Prostate gland (tissue), 2 donors: ENCODE results near the gene FRK. TPM values are rescaled to one million over a fixed set of nuclear protein-coding genes. Genes with fewer than 3 reads are reported as not detected.

Experiments
- DNase-seq: peaks from one replicate; pipeline ENCODE4 v3.0.0-alpha.2; 2019; ENCODE audit warnings: low spot score
- H3K27ac ChIP-seq, 2 donors: fragments of 200-600 bp; sonication (generic); 2 replicates each; pipeline ENCODE4 v1.5.1; 2017 to 2019
- H3K27me3 ChIP-seq: fragments of 200-600 bp; sonication (generic); replicated peaks from 2 replicates; pipeline ENCODE4 v1.5.1; 2019; ENCODE audit not compliant: insufficient read depth
- H3K36me3 ChIP-seq, 2 donors: fragments of 200-600 bp; sonication (generic); 1 replicate in 1 of 2; 2 replicates in 1 of 2; pipeline versions ENCODE4 v1.5.1 to v1.8.1; 2017 to 2019
- H3K4me1 ChIP-seq: fragments of 200-600 bp; sonication (generic); replicated peaks from 2 replicates; pipeline ENCODE4 v1.5.1; 2019
- H3K4me3 ChIP-seq, 2 donors: fragments of 200-600 bp; sonication (generic); 2 replicates each; pipeline ENCODE4 v1.5.1; 2017 to 2019
- H3K9me3 ChIP-seq: fragments of 200-600 bp; sonication (generic); 2 replicates; pipeline ENCODE4 v1.5.1; 2017
- POLR2A ChIP-seq: fragments of 450-650 bp; IDR thresholded peaks from one replicate; pipeline ENCODE4 v1.6.1; 2016; ENCODE audit warnings: antibody characterized with exemption, mild to moderate bottlenecking
- POLR2AphosphoS5 ChIP-seq: sonication (generic); formaldehyde crosslinking; IDR thresholded peaks from one replicate; pipeline ENCODE4 v1.6.1; 2017; ENCODE audit warnings: antibody characterized with exemption
- WGBS: methylation state at CpG from one replicate; pipeline ENCODE4 v1.1.5; 2018; 5-methylcytosine and 5-hydroxymethylcytosine counted together
- intact Hi-C: fragments of 100-400 bp; cut with DNase I; formaldehyde crosslinking; loops from one replicate; pipeline ENCODE4 v1.14.2; 2022
- total RNA-seq, 2 donors: library from RNA; depleted of rRNA; stranded (reverse); fragments of >200 nt; gene quantifications; one replicate each; pipeline ENCODE4 v1.1.0, GENCODE V29; 2016
- TF ChIP-seq, protein P1 (sequence below), 4 experiments: fragments of 200-600 bp in 2 of 4; fragments of 450-650 bp in 2 of 4; sonication (generic) in 2 of 4; IDR thresholded peaks; 1 replicate in 3 of 4; 2 replicates in 1 of 4; pipeline ENCODE4 v1.5.1; 2016 to 2019; ENCODE audit warnings: antibody characterized with exemption in 4 of 4, mild to moderate bottlenecking in 2 of 4, moderate library complexity in 2 of 4

The FRK gene
- total RNA-seq, 2 donors from 2014 or later = 3.2 to 6.9 TPM

- 85% methylated on average over 1 of the region's 1 CpG for WGBS
These were observed 137.7 kb downstream of the FRK start for GRCh38 chr6:115922971-115923370.

DNA sequence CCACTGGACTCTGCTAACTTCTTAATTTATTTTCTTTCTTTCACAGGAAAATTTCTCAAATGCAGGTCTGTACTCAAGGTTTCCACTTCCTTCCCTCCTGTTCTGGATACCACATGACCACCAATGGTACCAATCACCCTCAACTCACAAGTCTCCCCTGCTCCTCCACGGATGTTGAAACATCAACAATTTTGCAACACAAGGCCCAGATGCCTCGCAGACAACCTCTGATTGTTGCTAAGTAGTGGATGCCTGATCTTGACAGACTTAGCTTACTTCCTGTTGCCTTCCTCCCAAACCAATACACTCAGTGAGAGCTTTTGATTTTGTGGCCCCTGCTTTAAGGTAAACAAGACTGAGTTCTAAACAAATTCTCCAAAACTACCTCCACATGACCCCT is 146.6 kb downstream of the FRK start:
- intact Hi-C loops = no loop called here
- Histone ChIP-seq H3K4me1 (no peaks in the 10 kb centered on the region), H3K4me3 (no peak overlapping the region), H3K9me3 (no peaks in the 10 kb centered on the region), H3K36me3 (no peaks in the 10 kb centered on the region), H3K27me3 (no peaks in the 10 kb centered on the region), H3K27ac (no peak overlapping the region)
- 43% methylated on average over 2 of the region's 2 CpGs for WGBS
- DNase-seq = no peak
- TF ChIP-seq, protein P1, sequence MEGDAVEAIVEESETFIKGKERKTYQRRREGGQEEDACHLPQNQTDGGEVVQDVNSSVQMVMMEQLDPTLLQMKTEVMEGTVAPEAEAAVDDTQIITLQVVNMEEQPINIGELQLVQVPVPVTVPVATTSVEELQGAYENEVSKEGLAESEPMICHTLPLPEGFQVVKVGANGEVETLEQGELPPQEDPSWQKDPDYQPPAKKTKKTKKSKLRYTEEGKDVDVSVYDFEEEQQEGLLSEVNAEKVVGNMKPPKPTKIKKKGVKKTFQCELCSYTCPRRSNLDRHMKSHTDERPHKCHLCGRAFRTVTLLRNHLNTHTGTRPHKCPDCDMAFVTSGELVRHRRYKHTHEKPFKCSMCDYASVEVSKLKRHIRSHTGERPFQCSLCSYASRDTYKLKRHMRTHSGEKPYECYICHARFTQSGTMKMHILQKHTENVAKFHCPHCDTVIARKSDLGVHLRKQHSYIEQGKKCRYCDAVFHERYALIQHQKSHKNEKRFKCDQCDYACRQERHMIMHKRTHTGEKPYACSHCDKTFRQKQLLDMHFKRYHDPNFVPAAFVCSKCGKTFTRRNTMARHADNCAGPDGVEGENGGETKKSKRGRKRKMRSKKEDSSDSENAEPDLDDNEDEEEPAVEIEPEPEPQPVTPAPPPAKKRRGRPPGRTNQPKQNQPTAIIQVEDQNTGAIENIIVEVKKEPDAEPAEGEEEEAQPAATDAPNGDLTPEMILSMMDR (IDR thresholded peaks at IDR 0.05) = no peak
- TF ChIP-seq POLR2A (no peak), POLR2AphosphoS5 (no peak)

More at GRCh38 chr6:115922971-115923370, 137.7 kb downstream of the FRK start:
- Histone ChIP-seq H3K27me3 (no peaks in the 10 kb centered on the region), H3K4me1 (no peaks in the 10 kb centered on the region), H3K36me3 (no peaks in the 10 kb centered on the region), H3K9me3 (no peaks in the 10 kb centered on the region), H3K4me3 (no peak overlapping the region), H3K27ac (no peak overlapping the region)
- intact Hi-C loops = no loop called here
- DNase-seq = no peak
- no peak for TF ChIP-seq POLR2A
- TF ChIP-seq, protein P1 (IDR thresholded peaks at IDR 0.05) = no peak
- TF ChIP-seq POLR2AphosphoS5 = no peak

DNA sequence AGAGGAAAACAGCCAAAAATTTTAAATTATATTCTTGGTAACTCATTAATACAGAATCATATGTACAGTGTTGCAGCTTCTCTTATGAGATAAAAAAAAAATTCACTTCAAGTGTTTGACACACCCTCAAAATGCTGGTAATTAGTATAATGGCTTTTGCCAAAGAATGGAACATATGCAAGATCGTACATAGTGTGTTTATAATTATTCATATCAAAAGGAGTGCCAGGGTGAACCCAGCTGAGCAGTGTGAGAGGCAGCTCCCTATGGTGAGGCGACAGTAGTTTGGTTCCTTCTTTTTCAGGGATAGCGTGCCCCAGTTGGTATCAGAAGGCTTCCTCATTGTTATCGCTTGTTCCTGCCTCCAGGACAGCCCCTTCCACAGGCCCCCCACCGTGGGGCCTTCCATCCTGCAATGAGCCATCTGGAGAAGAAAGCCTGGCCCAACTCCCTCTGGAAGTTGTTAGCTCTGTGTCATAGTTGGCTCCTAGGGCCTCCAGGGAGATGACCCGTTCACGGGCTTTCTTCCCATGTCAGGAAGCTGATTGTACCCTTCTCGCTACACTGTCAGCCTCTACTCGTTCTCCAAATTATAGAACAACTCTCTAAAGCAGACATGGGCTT is 150.7 kb downstream of the FRK start:
- TF ChIP-seq, protein P1 (IDR thresholded peaks at IDR 0.05) = no peak
- no peak for TF ChIP-seq POLR2A
- TF ChIP-seq POLR2AphosphoS5 = no peak
- 80% methylated on average over 9 of the region's 9 CpGs for WGBS
- H3K4me1 ChIP-seq = no peaks in the 10 kb centered on the region
- no peak overlapping the region for H3K27ac ChIP-seq
- no peak overlapping the region for H3K4me3 ChIP-seq
- DNase-seq = no peak
- H3K9me3 ChIP-seq = no peaks in the 10 kb centered on the region
- H3K27me3 ChIP-seq = no peaks in the 10 kb centered on the region
- no peaks in the 10 kb centered on the region for H3K36me3 ChIP-seq
- intact Hi-C loops = no loop called here

DNA sequence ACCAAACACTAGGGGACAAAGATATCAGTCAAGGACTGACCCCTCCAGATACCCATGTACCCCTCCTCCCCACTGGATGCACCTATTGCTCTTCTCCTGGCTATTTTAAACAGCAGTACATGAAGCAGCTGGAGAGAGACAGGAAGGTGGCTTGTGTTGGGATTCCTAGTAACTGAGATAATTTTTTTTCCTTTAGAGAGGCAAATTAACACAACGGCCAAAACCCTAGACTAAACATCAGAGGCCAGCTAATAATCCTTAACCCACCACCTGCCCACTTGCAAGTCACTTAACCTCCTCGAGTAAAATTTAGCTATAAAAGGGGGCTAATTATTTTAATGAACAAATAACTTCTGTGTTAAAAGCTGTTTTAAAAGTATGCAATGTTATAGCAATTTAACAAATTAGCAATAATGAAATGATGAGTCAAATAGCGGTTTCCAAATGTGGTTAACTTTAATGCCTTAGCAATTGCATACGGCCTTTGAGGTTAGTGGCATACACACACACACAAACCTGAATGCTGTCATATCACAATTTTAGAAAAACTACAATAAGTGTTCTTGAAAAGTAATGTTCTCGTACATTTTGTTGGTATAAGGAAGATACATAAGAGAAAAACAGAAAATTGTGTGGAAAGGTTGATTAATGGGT is 151.7 kb downstream of the FRK start:
- no peaks in the 10 kb centered on the region for H3K36me3 ChIP-seq
- no peaks in the 10 kb centered on the region for H3K27me3 ChIP-seq
- TF ChIP-seq POLR2AphosphoS5 (no peak), POLR2A (no peak)
- TF ChIP-seq, protein P1 (IDR thresholded peaks at IDR 0.05) = no peak
- DNase-seq = no peak
- no peaks in the 10 kb centered on the region for H3K9me3 ChIP-seq
- H3K27ac ChIP-seq = no peak overlapping the region
- WGBS = 56% methylated on average over 5 of the region's 5 CpGs
- intact Hi-C loops = no loop called here
- no peaks in the 10 kb centered on the region for H3K4me1 ChIP-seq
- H3K4me3 ChIP-seq = no peak overlapping the region

- H3K4me3 ChIP-seq = no peak overlapping the region
- no peak for DNase-seq
- intact Hi-C loops = no loop called here
- H3K27ac ChIP-seq = no peak overlapping the region
- H3K36me3 ChIP-seq = no peaks in the 10 kb centered on the region
- no peaks in the 10 kb centered on the region for H3K4me1 ChIP-seq
- 42% methylated on average over 5 of the region's 5 CpGs for WGBS
- TF ChIP-seq POLR2A = no peak
- TF ChIP-seq, protein P1 (IDR thresholded peaks at IDR 0.05) = no peak
- TF ChIP-seq POLR2AphosphoS5 = no peak
- no peaks in the 10 kb centered on the region for H3K27me3 ChIP-seq
- no peaks in the 10 kb centered on the region for H3K9me3 ChIP-seq
These were observed 155.2 kb downstream of the FRK start for GRCh38 chr6:115905471-115905870.
